ENCODE measurements around the gene NTS. TPM values are rescaled to one million over a fixed set of nuclear protein-coding genes. Genes with fewer than 3 reads are reported as not detected.

Gene NTS, protein sequence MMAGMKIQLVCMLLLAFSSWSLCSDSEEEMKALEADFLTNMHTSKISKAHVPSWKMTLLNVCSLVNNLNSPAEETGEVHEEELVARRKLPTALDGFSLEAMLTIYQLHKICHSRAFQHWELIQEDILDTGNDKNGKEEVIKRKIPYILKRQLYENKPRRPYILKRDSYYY
- 2.5 TPM for total RNA-seq

DNA sequence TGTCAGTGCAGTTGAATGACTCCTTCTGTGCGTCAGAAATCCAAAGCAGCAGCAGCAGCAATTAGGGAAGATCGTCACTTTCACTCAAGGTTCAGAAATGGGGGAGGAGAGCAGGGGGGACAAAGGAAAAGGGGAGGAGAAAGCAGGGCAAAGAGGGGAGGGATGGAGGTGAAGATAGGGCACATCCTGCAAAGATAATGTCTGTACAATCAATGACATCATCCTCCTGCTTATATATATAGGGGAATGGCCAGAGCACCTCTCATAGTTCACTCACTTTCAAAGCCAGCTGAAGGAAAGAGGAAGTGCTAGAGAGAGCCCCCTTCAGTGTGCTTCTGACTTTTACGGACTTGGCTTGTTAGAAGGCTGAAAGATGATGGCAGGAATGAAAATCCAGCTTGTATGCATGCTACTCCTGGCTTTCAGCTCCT is at the start of gene NTS:
NTS (plus strand) TSS at position 265 of the 431 bp plus-strand sequence; CDS start at position 374, 109 bp downstream.
- no peak within 1 kb of the TSS for H3K27ac ChIP-seq
- no peak within 1 kb of the TSS for H3K4me3 ChIP-seq
- H3K36me3 ChIP-seq, result no peaks in the 10 kb centered on the region
- no peaks in the 10 kb centered on the region for H3K9me3 ChIP-seq
- TF ChIP-seq CTCF (IDR thresholded peaks at IDR 0.05), result no peak
- TF ChIP-seq POLR2A (IDR thresholded peaks at IDR 0.05), result no peak
- TF ChIP-seq POLR2AphosphoS5 (IDR thresholded peaks at IDR 0.05; ENCODE audit: insufficient read depth in 1 of 2, low read depth in 1 of 2), result no peak
- DNase-seq (ENCODE audit: extremely low spot score in 2 of 2), result no peak
- no peaks in the 10 kb centered on the region for H3K27me3 ChIP-seq
- H3K4me1 ChIP-seq, result no peaks in the 10 kb centered on the region
- intact Hi-C loops (cut with DNase I), result no loop called here

- TF ChIP-seq POLR2AphosphoS5 (IDR thresholded peaks at IDR 0.05; ENCODE audit: insufficient read depth in 1 of 2, low read depth in 1 of 2) (no peak), CTCF (IDR thresholded peaks at IDR 0.05) (no peak), POLR2A (IDR thresholded peaks at IDR 0.05) (no peak)
- Histone ChIP-seq H3K9me3 (no peaks in the 10 kb centered on the region), H3K4me1 (no peaks in the 10 kb centered on the region), H3K27ac (no peak overlapping the region), H3K27me3 (no peaks in the 10 kb centered on the region), H3K4me3 (no peak overlapping the region), H3K36me3 (no peaks in the 10 kb centered on the region)
- intact Hi-C loops (cut with DNase I), result no loop called here
- DNase-seq (ENCODE audit: extremely low spot score in 2 of 2), result no peak
Measured at GRCh38 chr12:85825746-85826145, 48.3 kb upstream of the NTS start.

DNA sequence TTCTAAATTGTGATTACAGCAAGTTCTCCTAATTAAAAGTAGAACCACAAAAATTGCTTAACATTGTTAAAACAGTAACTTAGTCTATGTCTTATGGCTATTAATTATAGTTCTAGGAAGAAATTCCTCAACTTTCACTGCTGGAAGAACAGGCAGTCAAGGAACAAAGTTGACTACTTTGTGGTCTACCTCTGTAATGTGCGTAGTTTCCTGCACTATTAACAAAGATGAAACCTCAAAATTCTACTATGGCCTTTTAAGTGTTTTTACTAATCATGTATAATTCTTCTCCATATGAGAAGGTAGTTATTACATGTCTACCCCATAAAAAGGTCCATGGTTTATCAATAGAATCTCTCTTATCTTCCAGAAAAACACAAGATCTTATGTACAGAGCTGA is 45.5 kb upstream of the NTS start:
- intact Hi-C loops (cut with DNase I), result no loop called here
- no peak for TF ChIP-seq POLR2A (IDR thresholded peaks at IDR 0.05)
- TF ChIP-seq POLR2AphosphoS5 (IDR thresholded peaks at IDR 0.05; ENCODE audit: insufficient read depth in 1 of 2, low read depth in 1 of 2), result no peak
- TF ChIP-seq CTCF (IDR thresholded peaks at IDR 0.05), result no peak
- H3K36me3 ChIP-seq, result no peaks in the 10 kb centered on the region
- H3K9me3 ChIP-seq, result no peaks in the 10 kb centered on the region
- H3K4me3 ChIP-seq, result no peak overlapping the region
- peaks cover 2% of the 10 kb centered on the region for H3K4me1 ChIP-seq
- no peak overlapping the region for H3K27ac ChIP-seq
- no peak for DNase-seq (ENCODE audit: extremely low spot score in 2 of 2)
- H3K27me3 ChIP-seq, result no peaks in the 10 kb centered on the region

- Histone ChIP-seq H3K36me3 (no peaks in the 10 kb centered on the region), H3K9me3 (no peaks in the 10 kb centered on the region), H3K27ac (no peak overlapping the region), H3K4me1 (peaks cover 10% of the 10 kb centered on the region), H3K4me3 (no peak overlapping the region), H3K27me3 (no peaks in the 10 kb centered on the region)
- TF ChIP-seq POLR2AphosphoS5 (IDR thresholded peaks at IDR 0.05; ENCODE audit: insufficient read depth in 1 of 2, low read depth in 1 of 2) (no peak), POLR2A (IDR thresholded peaks at IDR 0.05) (no peak), CTCF (IDR thresholded peaks at IDR 0.05) (no peak)
- intact Hi-C loops (cut with DNase I), result no loop called here
- DNase-seq (ENCODE audit: extremely low spot score in 2 of 2), result no peak
Measured at GRCh38 chr12:85829391-85829790, 44.7 kb upstream of the NTS start.

GRCh38 chr12:85831327-85831990 is 42.6 kb upstream of the NTS start:
- no peak overlapping the region for H3K27ac ChIP-seq
- H3K27me3 ChIP-seq, result no peaks in the 10 kb centered on the region
- TF ChIP-seq POLR2AphosphoS5 (IDR thresholded peaks at IDR 0.05; ENCODE audit: insufficient read depth in 1 of 2, low read depth in 1 of 2) (no peak), CTCF (IDR thresholded peaks at IDR 0.05) (no peak), POLR2A (IDR thresholded peaks at IDR 0.05) (no peak)
- H3K9me3 ChIP-seq, result no peaks in the 10 kb centered on the region
- peaks cover 13% of the 10 kb centered on the region for H3K4me1 ChIP-seq
- intact Hi-C loops (cut with DNase I), result no loop called here
- no peak overlapping the region for H3K4me3 ChIP-seq
- no peaks in the 10 kb centered on the region for H3K36me3 ChIP-seq
- no peak for DNase-seq (ENCODE audit: extremely low spot score in 2 of 2)

Measured in vagina (tissue), 2 donors.